Transverse colon (tissue), 4 donors: ENCODE data around the gene SELENOS.

Experiments used
- CTCF ChIP-seq, 5 experiments: fragments of 200-600 bp in 3 of 5; fragments of 450-650 bp in 2 of 5; sonication (generic) in 3 of 5; IDR thresholded peaks; 1 replicate in 2 of 5; 2 replicates in 3 of 5; pipeline ENCODE4 v1.5.1; 2016 to 2017; ENCODE audit warnings: antibody characterized with exemption in 5 of 5, inconsistent platforms in 3 of 5, mild to moderate bottlenecking in 2 of 5, moderate library complexity in 1 of 5
- EP300 ChIP-seq: sonication (generic); formaldehyde crosslinking; IDR thresholded peaks from one replicate; pipeline ENCODE4 v1.6.1; 2017; ENCODE audit warnings: antibody characterized with exemption, low read depth
- POLR2A ChIP-seq: fragments of 450-650 bp; IDR thresholded peaks from one replicate; pipeline ENCODE4 v1.6.1; 2016; ENCODE audit warnings: antibody characterized with exemption, mild to moderate bottlenecking, moderate library complexity
- POLR2AphosphoS5 ChIP-seq, 3 donors: sonication (generic); formaldehyde crosslinking; IDR thresholded peaks; one replicate each; pipeline ENCODE4 v1.6.1; 2016; ENCODE audit warnings: antibody characterized with exemption in 3 of 3

- TF ChIP-seq CTCF (IDR thresholded peaks at IDR 0.05) (no peak), POLR2A (no peak), POLR2AphosphoS5 (IDR thresholded peaks at IDR 0.05) (no peak), EP300 (no peak)
Measured at GRCh38 chr15:101248274-101248673, 29.0 kb downstream of the SELENOS start.
